ENCODE results near the gene TTC6.

DNA sequence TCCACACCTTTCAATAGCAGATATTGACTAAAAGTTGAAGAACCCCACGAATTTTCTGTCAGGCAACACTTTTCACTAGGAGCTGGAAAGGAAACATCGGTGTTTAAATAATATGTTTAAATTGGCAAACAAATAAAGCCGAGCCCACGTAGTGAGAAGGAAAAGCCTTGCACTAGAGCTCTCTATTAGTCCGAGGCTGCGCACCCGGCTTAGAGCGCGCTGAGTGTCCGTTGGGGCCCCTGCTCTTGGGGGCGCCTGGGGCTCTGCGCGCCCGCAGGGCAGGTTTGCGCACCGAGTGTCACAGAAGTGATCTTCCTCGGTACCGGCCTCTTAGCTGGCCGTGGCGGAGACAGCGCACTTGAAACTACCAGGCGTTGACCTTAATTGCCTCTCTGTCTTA is 6.4 kb downstream of the TTC6 start:
- TF ChIP-seq SNAI2 (CRISPR knock-in tag; IDR thresholded peaks at IDR 0.05), result no peak
- no peak for TF ChIP-seq POU6F1 (CRISPR knock-in tag; IDR thresholded peaks at IDR 0.05; ENCODE audit: borderline replicate concordance, low read depth)
- no peak for TF ChIP-seq ARNTL (CRISPR knock-in tag; IDR thresholded peaks at IDR 0.05; ENCODE audit: borderline replicate concordance, low read depth)
- TF ChIP-seq, protein P1, sequence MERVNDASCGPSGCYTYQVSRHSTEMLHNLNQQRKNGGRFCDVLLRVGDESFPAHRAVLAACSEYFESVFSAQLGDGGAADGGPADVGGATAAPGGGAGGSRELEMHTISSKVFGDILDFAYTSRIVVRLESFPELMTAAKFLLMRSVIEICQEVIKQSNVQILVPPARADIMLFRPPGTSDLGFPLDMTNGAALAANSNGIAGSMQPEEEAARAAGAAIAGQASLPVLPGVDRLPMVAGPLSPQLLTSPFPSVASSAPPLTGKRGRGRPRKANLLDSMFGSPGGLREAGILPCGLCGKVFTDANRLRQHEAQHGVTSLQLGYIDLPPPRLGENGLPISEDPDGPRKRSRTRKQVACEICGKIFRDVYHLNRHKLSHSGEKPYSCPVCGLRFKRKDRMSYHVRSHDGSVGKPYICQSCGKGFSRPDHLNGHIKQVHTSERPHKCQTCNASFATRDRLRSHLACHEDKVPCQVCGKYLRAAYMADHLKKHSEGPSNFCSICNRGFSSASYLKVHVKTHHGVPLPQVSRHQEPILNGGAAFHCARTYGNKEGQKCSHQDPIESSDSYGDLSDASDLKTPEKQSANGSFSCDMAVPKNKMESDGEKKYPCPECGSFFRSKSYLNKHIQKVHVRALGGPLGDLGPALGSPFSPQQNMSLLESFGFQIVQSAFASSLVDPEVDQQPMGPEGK (CRISPR knock-in tag; IDR thresholded peaks at IDR 0.05; ENCODE audit: borderline replicate concordance), result no peak
- TF ChIP-seq CREB5 (CRISPR knock-in tag; IDR thresholded peaks at IDR 0.05; ENCODE audit: low read depth), result no peak
- no peak for TF ChIP-seq ISL1 (CRISPR knock-in tag; IDR thresholded peaks at IDR 0.05)
- no peak for TF ChIP-seq GLIS3 (CRISPR knock-in tag; IDR thresholded peaks at IDR 0.05)
- no peak for TF ChIP-seq BACH2 (CRISPR knock-in tag; IDR thresholded peaks at IDR 0.05; ENCODE audit: borderline replicate concordance)
- TF ChIP-seq, protein P2, sequence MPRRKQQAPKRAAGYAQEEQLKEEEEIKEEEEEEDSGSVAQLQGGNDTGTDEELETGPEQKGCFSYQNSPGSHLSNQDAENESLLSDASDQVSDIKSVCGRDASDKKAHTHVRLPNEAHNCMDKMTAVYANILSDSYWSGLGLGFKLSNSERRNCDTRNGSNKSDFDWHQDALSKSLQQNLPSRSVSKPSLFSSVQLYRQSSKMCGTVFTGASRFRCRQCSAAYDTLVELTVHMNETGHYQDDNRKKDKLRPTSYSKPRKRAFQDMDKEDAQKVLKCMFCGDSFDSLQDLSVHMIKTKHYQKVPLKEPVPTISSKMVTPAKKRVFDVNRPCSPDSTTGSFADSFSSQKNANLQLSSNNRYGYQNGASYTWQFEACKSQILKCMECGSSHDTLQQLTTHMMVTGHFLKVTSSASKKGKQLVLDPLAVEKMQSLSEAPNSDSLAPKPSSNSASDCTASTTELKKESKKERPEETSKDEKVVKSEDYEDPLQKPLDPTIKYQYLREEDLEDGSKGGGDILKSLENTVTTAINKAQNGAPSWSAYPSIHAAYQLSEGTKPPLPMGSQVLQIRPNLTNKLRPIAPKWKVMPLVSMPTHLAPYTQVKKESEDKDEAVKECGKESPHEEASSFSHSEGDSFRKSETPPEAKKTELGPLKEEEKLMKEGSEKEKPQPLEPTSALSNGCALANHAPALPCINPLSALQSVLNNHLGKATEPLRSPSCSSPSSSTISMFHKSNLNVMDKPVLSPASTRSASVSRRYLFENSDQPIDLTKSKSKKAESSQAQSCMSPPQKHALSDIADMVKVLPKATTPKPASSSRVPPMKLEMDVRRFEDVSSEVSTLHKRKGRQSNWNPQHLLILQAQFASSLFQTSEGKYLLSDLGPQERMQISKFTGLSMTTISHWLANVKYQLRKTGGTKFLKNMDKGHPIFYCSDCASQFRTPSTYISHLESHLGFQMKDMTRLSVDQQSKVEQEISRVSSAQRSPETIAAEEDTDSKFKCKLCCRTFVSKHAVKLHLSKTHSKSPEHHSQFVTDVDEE (CRISPR knock-in tag; IDR thresholded peaks at IDR 0.05), result no peak
- no peak for TF ChIP-seq ZNF565 (CRISPR knock-in tag; conservative IDR thresholded peaks at IDR 0.05; ENCODE audit: low read depth)
- TF ChIP-seq ESRRG (CRISPR knock-in tag; IDR thresholded peaks at IDR 0.05), result no peak

All from SK-N-SH treated with all-trans-retinoic acid at 6 μM for 48 hours (cell line).